Endodermal cell (in vitro differentiated cells): Measurements from ENCODE around the gene ADORA2A. TPM values are rescaled to one million over a fixed set of nuclear protein-coding genes. Genes with fewer than 3 reads are reported as not detected.

Experiments used
- DNase-seq: peaks from one replicate; pipeline ENCODE4 v3.0.0-alpha.2; 2017
- H3K27ac ChIP-seq: 2 replicates; pipeline ENCODE4 v1.5.1; 2013; ENCODE audit warnings: mild to moderate bottlenecking, low read depth, low read length, moderate library complexity
- H3K27me3 ChIP-seq: 2 replicates; pipeline ENCODE4 v1.6.1; 2013; ENCODE audit warnings: mild to moderate bottlenecking, low read length, moderate library complexity; ENCODE audit not compliant: insufficient read depth, control insufficient read depth, poor library complexity, severe bottlenecking
- H3K36me3 ChIP-seq: 2 replicates; pipeline ENCODE4 v1.7.0; 2013; ENCODE audit warnings: mild to moderate bottlenecking, low read length, moderate library complexity; ENCODE audit not compliant: control insufficient read depth, insufficient read depth
- H3K4me1 ChIP-seq: one replicate; pipeline ENCODE4 v1.7.0; 2013; ENCODE audit warnings: low read length; ENCODE audit not compliant: control insufficient read depth, insufficient read depth
- H3K4me3 ChIP-seq: 2 replicates; pipeline ENCODE4 v1.5.1; 2013; ENCODE audit warnings: mild to moderate bottlenecking, low read length, moderate library complexity
- H3K9ac ChIP-seq: 2 replicates; pipeline ENCODE4 v1.6.1; 2013; ENCODE audit warnings: mild to moderate bottlenecking, low read length, moderate library complexity; ENCODE audit not compliant: poor library complexity, severe bottlenecking; ENCODE audit errors: extremely low read depth
- H3K9me3 ChIP-seq: 2 replicates; pipeline ENCODE4 v1.6.1; 2013; ENCODE audit warnings: mild to moderate bottlenecking, low read length, moderate library complexity; ENCODE audit not compliant: control insufficient read depth
- H3K27ac Mint-ChIP-seq: 2 replicates; pipeline ENCODE4 v1.8.0; 2020; ENCODE audit warnings: mixed read lengths
- H3K27me3 Mint-ChIP-seq: 2 replicates; pipeline ENCODE4 v1.8.0; 2021; ENCODE audit warnings: mild to moderate bottlenecking, mixed read lengths; ENCODE audit not compliant: insufficient read depth
- H3K36me3 Mint-ChIP-seq: 2 replicates; pipeline ENCODE4 v1.8.0; 2020; ENCODE audit warnings: low read depth, mixed read lengths
- H3K4me1 Mint-ChIP-seq: 2 replicates; pipeline ENCODE4 v1.8.0; 2020; ENCODE audit warnings: mixed read lengths
- H3K4me3 Mint-ChIP-seq: 2 replicates; pipeline ENCODE4 v1.8.0; 2020; ENCODE audit warnings: mild to moderate bottlenecking, moderate library complexity, mixed read lengths
- H3K9me3 Mint-ChIP-seq: 2 replicates; pipeline ENCODE4 v1.8.0; 2020; ENCODE audit warnings: mild to moderate bottlenecking, mixed read lengths
- WGBS, 2 experiments: methylation state at CpG; one replicate each; pipeline versions ENCODE4 v1.1.5 to v1.1.7; 2013; ENCODE audit warnings: missing lambda C conversion rate in 2 of 2, mixed read lengths in 1 of 2; ENCODE audit not compliant: insufficient coverage in 1 of 2, insufficient read length in 1 of 2; 5-methylcytosine and 5-hydroxymethylcytosine counted together
- total RNA-seq, 2 donors: library from RNA; stranded (reverse); fragmentation: NEBNext Ultra II Directional in 1 of 2; extraction: Animal tissue kit (Norgen Biotek cat#: 25700) in 1 of 2; gene quantifications; 2 replicates in 1 of 2; 3 replicates in 1 of 2; pipeline ENCODE4 v1.2.1, GENCODE V29; 2021
- TF ChIP-seq, protein P1 (sequence below): fragments of 200-600 bp; sonication (generic); conservative IDR thresholded peaks from 2 replicates; pipeline ENCODE4 v1.5.0; 2021; ENCODE audit warnings: antibody characterized with exemption, mild to moderate bottlenecking

ADORA2A gene
- total RNA-seq, 2 donors from 2014 or later, result 4.1 to 4.7 TPM

GRCh38 chr22:24386937-24387471, 40.4 kb upstream of the ADORA2A start:
- no peak overlapping the region for H3K27ac Mint-ChIP-seq
- Histone ChIP-seq H3K36me3 (peaks cover 32% of the 10 kb centered on the region), H3K9me3 (peaks cover 5% of the 10 kb centered on the region), H3K27me3 (no peaks in the 10 kb centered on the region), H3K9ac (no peak overlapping the region), H3K27ac (no peak overlapping the region), H3K4me3 (no peak overlapping the region), H3K4me1 (no peaks in the 10 kb centered on the region)
- 85% methylated on average over 1 of the region's 2 CpGs; no CpG with 5 or more reads in 1 of the 2 experiments for WGBS, 2 experiments
- H3K36me3 Mint-ChIP-seq, result peaks cover 28% of the 10 kb centered on the region
- H3K4me1 Mint-ChIP-seq, result no peaks in the 10 kb centered on the region
- H3K27me3 Mint-ChIP-seq, result no peaks in the 10 kb centered on the region
- no peak for DNase-seq
- TF ChIP-seq, protein P1, sequence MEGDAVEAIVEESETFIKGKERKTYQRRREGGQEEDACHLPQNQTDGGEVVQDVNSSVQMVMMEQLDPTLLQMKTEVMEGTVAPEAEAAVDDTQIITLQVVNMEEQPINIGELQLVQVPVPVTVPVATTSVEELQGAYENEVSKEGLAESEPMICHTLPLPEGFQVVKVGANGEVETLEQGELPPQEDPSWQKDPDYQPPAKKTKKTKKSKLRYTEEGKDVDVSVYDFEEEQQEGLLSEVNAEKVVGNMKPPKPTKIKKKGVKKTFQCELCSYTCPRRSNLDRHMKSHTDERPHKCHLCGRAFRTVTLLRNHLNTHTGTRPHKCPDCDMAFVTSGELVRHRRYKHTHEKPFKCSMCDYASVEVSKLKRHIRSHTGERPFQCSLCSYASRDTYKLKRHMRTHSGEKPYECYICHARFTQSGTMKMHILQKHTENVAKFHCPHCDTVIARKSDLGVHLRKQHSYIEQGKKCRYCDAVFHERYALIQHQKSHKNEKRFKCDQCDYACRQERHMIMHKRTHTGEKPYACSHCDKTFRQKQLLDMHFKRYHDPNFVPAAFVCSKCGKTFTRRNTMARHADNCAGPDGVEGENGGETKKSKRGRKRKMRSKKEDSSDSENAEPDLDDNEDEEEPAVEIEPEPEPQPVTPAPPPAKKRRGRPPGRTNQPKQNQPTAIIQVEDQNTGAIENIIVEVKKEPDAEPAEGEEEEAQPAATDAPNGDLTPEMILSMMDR, result no peak
- H3K4me3 Mint-ChIP-seq, result no peak overlapping the region
- H3K9me3 Mint-ChIP-seq, result peaks cover 3% of the 10 kb centered on the region

GRCh38 chr22:24389680-24390079, 37.7 kb upstream of the ADORA2A start:
- Histone ChIP-seq H3K9me3 (peaks cover 5% of the 10 kb centered on the region), H3K9ac (no peak overlapping the region), H3K27ac (no peak overlapping the region), H3K27me3 (no peaks in the 10 kb centered on the region), H3K36me3 (peaks cover 32% of the 10 kb centered on the region), H3K4me3 (no peak overlapping the region), H3K4me1 (no peaks in the 10 kb centered on the region)
- TF ChIP-seq, protein P1, result no peak
- no peak overlapping the region for H3K27ac Mint-ChIP-seq
- WGBS, 2 experiments, result 100% methylated on average over 1 of the region's 1 CpG
- H3K36me3 Mint-ChIP-seq, result peaks cover 22% of the 10 kb centered on the region
- H3K27me3 Mint-ChIP-seq, result no peaks in the 10 kb centered on the region
- no peaks in the 10 kb centered on the region for H3K4me1 Mint-ChIP-seq
- DNase-seq, result no peak
- no peak overlapping the region for H3K4me3 Mint-ChIP-seq
- peaks cover 3% of the 10 kb centered on the region for H3K9me3 Mint-ChIP-seq

DNA sequence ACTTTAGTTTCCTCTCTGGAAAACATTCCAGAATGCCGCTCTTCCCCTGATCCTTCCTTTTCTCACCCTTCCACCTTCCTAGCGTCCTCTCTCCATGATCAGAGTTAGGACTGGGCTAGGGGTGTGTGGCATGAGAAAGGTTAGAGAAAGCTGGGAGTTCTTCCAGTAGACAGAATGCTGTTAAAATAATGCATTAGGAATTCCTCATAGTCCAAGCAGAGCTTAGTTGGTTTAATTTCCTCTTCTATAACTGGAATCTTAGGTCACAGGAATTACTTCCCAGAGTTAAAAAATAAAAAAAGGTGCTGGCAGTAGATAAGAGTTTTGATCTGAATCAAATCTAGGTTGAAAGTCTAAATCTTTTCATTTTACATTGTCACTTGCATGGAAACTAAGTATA, 37.2 kb upstream of the ADORA2A start:
- TF ChIP-seq, protein P1, result no peak
- no peak overlapping the region for H3K27ac ChIP-seq
- no peak overlapping the region for H3K4me3 ChIP-seq
- no peaks in the 10 kb centered on the region for H3K4me1 Mint-ChIP-seq
- H3K27me3 ChIP-seq, result no peaks in the 10 kb centered on the region
- peaks cover 3% of the 10 kb centered on the region for H3K9me3 Mint-ChIP-seq
- H3K9ac ChIP-seq, result no peak overlapping the region
- H3K4me3 Mint-ChIP-seq, result no peak overlapping the region
- WGBS, 2 experiments, result no CpG with 5 or more reads among the region's 2 CpGs
- H3K27me3 Mint-ChIP-seq, result no peaks in the 10 kb centered on the region
- H3K9me3 ChIP-seq, result peaks cover 5% of the 10 kb centered on the region
- peaks cover 36% of the 10 kb centered on the region for H3K36me3 ChIP-seq
- no peak for DNase-seq
- H3K27ac Mint-ChIP-seq, result no peak overlapping the region
- H3K4me1 ChIP-seq, result no peaks in the 10 kb centered on the region
- H3K36me3 Mint-ChIP-seq, result peaks cover 23% of the 10 kb centered on the region
